ENCODE results near the gene SREBF2. TPM values are rescaled to one million over a fixed set of nuclear protein-coding genes. Genes with fewer than 3 reads are reported as not detected.

The SREBF2 gene
- total RNA-seq, 1 donor from 2014 or later = 119 TPM

DNA sequence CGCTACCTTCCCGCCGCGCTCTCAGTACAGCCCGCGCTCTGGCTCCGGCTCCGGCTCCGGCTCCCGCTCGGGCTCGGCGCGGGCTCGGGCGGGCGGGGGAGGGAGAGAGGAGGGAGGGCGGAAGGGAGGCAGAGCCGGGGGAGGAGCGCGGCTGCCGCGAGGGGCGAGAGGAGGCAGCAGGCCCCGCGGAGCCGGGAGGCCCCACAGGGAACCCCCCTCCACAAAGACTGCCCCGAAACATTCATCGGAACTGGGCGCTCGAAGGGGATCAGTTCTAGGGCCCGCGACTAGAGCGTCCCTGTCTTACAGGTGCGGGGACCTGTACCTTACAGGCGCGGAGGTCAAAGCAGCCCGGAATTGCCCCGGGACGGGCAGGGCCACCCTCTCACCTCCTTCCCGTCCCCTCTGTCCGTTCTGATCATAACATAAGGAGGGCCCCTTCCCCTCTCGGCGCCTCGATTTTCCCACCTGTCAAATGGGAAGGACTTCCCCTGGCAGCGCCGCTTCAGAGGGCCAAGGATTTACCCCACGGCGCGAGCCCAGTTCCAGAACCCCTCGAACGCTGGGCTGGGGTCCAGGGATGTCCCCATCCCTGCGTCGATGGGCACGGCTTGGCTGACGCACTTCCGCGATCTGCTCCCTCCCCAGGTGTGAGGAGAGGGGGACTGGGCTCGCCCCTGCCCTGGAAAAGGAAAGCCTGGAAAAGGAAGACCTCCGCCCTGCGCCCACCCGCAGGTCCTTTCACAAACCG is 82.3 kb downstream of the SREBF2 start, which contains the start of gene SHISA8:
TSS of gene SHISA8 (minus strand) at position 40 of the 751 bp plus-strand sequence. CDS start 407 bp downstream, outside the sequence.
- Mint-ChIP-seq H3K4me3 (ENCODE audit: unreplicated experiment) (peak within 1 kb of the TSS; percentile 47), H3K27ac (ENCODE audit: unreplicated experiment) (no peak within 1 kb of the TSS), H3K9me3 (ENCODE audit: unreplicated experiment) (no peaks in the 10 kb centered on the region), H3K36me3 (ENCODE audit: unreplicated experiment) (peaks cover 3% of the 10 kb centered on the region), H3K4me1 (ENCODE audit: unreplicated experiment) (peaks cover 27% of the 10 kb centered on the region), H3K27me3 (ENCODE audit: unreplicated experiment) (peaks cover 42% of the 10 kb centered on the region)
- DNase-seq (ENCODE audit: extremely low spot score, unreplicated experiment) = no peak
- TF ChIP-seq, protein P1, sequence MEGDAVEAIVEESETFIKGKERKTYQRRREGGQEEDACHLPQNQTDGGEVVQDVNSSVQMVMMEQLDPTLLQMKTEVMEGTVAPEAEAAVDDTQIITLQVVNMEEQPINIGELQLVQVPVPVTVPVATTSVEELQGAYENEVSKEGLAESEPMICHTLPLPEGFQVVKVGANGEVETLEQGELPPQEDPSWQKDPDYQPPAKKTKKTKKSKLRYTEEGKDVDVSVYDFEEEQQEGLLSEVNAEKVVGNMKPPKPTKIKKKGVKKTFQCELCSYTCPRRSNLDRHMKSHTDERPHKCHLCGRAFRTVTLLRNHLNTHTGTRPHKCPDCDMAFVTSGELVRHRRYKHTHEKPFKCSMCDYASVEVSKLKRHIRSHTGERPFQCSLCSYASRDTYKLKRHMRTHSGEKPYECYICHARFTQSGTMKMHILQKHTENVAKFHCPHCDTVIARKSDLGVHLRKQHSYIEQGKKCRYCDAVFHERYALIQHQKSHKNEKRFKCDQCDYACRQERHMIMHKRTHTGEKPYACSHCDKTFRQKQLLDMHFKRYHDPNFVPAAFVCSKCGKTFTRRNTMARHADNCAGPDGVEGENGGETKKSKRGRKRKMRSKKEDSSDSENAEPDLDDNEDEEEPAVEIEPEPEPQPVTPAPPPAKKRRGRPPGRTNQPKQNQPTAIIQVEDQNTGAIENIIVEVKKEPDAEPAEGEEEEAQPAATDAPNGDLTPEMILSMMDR (IDR thresholded peaks at IDR 0.05) = no peak

DNA sequence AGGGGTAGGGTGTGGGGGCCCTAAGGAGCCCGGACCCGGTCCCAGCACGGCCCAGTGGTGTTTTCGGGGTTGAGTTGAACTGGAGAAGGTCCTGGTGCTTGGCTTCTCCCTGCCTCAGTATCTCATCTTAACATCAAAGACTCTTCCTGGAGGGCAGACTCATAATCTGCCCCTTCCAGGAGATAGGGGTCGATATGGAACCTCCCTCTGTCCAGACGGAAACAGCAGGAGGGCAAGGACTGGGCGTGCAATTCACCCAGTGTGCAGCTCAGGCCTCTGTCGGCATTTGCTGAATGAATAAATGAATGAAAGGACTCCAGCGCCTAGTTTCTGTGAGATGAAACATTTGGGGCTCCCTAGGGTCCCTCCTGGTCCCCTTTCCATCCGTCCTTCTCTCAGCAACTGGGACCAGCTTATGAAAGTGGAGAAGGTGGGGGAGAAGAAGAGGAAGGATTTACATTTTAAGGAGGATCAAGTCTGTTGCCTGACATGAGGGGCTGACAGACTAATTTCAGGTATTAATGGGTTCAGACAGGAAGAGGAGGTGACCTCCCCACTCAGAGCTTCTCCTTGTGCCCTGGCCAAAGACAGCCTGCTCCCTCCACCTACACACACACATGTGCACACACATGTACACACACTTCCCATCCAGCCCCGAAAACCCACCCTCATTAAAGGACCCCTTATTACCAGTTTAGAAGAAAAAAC is 83.0 kb downstream of the SREBF2 start:
- Mint-ChIP-seq H3K27ac (ENCODE audit: unreplicated experiment) (no peak overlapping the region), H3K4me1 (ENCODE audit: unreplicated experiment) (peaks cover 28% of the 10 kb centered on the region), H3K9me3 (ENCODE audit: unreplicated experiment) (no peaks in the 10 kb centered on the region), H3K4me3 (ENCODE audit: unreplicated experiment) (peak overlapping the region; percentile 47), H3K36me3 (ENCODE audit: unreplicated experiment) (peaks cover 3% of the 10 kb centered on the region), H3K27me3 (ENCODE audit: unreplicated experiment) (peaks cover 42% of the 10 kb centered on the region)
- DNase-seq (ENCODE audit: extremely low spot score, unreplicated experiment) = no peak
- TF ChIP-seq, protein P1 (IDR thresholded peaks at IDR 0.05) = no peak

DNA sequence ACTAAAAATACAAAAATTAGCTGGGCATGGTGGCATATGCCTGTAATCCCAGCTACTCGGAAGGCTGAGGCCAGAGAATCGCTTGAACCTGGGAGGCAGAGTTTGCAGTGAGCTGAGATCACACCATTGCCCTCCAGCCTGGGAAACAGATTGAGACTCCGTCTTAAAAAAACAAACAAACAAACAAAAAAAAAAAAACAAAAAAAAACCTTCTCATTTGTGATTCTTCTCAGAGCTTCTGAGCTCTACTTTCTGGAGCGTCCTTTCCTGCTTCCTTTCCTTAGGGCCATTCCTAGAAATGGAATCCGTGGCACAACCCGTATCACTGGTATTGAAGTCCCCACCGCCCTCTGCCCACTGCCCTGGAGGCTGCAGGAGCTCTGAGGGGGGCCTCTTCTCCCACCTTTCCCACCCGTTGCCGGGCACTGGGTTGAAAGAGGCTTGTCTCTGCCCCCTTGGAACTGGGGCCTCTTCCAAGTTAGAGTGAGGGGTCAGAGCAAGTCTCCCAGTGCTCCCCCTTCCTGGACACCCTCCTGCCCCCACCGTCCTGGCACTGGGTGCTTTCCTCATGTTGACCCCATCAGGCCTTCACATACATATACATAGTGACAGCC is 83.9 kb downstream of the SREBF2 start:
- Mint-ChIP-seq H3K36me3 (ENCODE audit: unreplicated experiment) (peaks cover 3% of the 10 kb centered on the region), H3K4me3 (ENCODE audit: unreplicated experiment) (no peak overlapping the region), H3K27me3 (ENCODE audit: unreplicated experiment) (peaks cover 35% of the 10 kb centered on the region), H3K9me3 (ENCODE audit: unreplicated experiment) (no peaks in the 10 kb centered on the region), H3K4me1 (ENCODE audit: unreplicated experiment) (peaks cover 24% of the 10 kb centered on the region), H3K27ac (ENCODE audit: unreplicated experiment) (no peak overlapping the region)
- DNase-seq (ENCODE audit: extremely low spot score, unreplicated experiment) = no peak
- TF ChIP-seq, protein P1 (IDR thresholded peaks at IDR 0.05) = no peak

DNA sequence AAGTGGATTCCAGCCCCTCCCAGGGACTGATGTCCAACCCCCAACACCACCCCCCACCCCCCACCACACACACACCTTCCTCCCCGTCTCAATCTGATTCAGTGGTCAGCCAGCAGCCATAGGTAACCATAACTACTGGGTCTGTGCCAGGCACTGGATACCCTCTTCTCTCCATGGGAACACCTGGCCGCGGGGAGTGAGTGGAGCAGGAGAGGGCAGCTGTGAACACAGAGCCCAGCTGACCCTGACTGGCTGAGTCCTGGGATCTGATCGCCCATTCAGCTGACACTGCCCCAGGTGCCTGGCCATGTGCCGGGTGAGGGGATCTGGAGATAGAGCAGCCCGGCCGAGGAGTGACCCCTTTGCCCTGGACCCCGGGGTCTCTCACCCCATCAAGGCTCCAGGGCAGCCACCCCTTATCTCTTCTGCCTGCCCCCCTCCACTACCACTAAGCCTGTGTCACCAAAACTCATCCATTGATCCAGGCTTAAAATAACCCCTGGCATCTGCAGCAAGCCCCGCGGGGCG is 84.5 kb downstream of the SREBF2 start:
- H3K36me3 Mint-ChIP-seq (ENCODE audit: unreplicated experiment) = peaks cover 3% of the 10 kb centered on the region
- DNase-seq (ENCODE audit: extremely low spot score, unreplicated experiment) = no peak
- H3K27ac Mint-ChIP-seq (ENCODE audit: unreplicated experiment) = no peak overlapping the region
- H3K4me3 Mint-ChIP-seq (ENCODE audit: unreplicated experiment) = no peak overlapping the region
- H3K27me3 Mint-ChIP-seq (ENCODE audit: unreplicated experiment) = peaks cover 29% of the 10 kb centered on the region
- TF ChIP-seq, protein P1 (IDR thresholded peaks at IDR 0.05) = no peak
- H3K4me1 Mint-ChIP-seq (ENCODE audit: unreplicated experiment) = peaks cover 24% of the 10 kb centered on the region
- no peaks in the 10 kb centered on the region for H3K9me3 Mint-ChIP-seq (ENCODE audit: unreplicated experiment)
